ENCODE results near the gene IL17B.
A peak's percentile ranks its signal among the peaks of the same experiment; 100 is the strongest.

The IL17B gene

DNA sequence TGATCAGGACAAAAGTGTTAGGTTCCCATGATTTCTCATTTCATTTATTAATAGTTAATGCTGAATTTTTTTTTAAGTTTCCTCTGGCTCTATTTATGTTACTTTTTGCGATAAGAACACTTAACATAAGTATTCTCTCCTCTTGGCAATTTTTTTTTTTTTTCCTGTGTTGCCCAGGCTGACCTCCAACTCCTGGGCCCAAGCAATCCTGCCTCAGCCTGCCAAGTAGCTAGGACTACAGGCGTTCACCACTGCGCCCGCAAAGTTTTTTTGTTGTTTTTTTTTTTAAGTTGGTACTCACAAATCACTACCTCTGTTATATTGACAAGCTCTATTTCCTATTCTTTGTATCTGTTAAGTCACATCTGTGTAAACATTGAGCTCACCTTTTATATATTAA is 26.9 kb downstream of the IL17B start:
- DNase-seq = no peak

DNA sequence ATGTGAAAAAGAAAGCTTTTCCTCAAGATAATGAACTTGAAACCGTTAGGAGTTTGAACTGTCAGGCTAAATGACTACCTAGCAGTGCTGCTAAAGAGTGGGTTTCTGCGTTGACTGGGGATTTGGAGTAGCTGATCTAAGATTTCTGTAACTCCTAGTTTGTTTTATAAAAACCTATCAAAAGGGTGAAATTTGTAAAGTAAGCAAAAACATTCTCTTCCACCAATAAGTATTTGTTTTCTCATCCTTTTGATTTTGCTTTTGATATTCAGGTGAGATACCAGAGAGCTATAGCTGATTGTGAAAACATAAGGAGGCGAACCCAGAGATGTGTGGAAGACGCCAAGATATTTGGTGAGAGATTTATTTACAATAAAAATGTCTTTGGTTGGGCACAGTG is 29.7 kb downstream of the IL17B start:
- no peak for DNase-seq

DNA sequence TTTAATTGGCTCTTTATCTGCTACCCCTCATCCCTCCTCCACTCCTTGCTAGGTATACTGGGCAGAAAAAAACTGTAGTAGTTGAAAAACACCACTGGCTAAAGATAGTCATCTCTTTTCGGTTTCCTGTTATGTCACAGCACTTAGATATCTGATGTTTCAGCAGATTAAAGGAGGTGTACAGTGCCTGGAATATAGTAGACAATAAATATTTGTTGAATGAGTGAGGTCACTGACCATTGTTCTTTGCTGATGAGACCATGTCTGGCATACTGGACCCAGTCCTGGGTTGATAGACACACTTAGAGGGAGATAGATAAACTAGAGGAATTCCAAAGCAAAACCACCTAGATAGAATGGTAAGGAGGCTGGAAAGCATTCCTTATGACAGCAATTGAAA is 30.6 kb downstream of the IL17B start:
- DNase-seq = peak; percentile 79

DNA sequence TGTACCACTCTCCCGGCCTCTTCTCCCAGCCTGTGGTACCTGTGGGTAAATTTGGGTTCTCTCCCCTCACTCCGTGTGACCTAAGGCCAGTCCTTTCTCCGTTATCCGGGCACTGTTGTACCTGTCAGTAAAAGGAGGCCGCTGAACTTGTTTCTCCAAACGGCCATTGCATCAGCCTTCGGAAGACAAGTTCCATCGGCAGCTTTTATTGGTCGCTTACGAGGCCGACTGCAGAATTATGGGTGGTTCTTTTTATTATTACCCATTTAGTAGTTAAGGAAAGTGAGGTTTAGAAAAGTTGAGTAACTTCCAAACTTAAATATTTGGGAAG is 33.2 kb downstream of the IL17B start:
- DNase-seq = peak; percentile 23

DNA sequence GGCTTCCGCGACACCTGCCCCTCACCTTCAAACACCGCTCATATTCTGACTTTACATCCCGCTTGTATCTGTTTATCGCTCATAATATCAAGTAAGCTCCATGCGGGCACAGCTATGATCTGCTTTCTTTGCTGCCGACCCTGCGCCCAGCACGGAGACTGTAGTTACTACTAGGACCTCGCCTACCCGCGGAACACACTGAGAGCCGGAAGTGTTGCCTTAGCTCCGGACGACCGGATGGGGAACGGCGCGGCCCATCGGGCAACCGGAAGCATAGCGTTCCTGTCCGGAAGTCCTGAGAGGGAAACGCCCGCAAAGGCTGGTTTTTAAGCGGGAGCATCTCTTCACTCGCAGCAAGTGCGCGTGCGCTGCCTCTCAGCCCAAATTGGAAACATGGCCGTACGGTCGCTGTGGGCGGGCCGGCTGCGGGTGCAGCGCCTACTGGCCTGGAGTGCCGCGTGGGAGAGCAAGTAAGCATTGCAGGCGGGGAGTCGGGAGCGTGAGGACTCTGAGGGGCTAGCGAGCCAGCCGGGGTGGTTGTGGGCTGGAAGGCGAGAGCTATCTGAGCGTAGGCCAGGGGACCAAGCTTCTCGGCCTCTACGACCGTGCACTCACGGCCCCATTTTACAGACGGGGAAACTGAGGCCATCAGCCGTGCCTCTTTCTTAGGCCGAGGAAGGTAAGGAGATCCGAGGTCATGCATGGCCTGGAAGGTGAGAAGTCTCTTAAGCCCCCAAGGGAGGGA is 33.8 kb downstream of the IL17B start, which contains the start of gene GRPEL2:
TSS of gene GRPEL2 (plus strand) at position 353 of the 745 bp plus-strand sequence. CDS start at position 394, 41 bp downstream.
- DNase-seq = peak; percentile 91

- no peak for DNase-seq
These were observed 34.9 kb downstream of the IL17B start for GRCh38 chr5:149344151-149344550.

- no peak for DNase-seq
These were observed 37.2 kb downstream of the IL17B start for GRCh38 chr5:149341876-149342275.

- DNase-seq = no peak
These were observed 38.2 kb downstream of the IL17B start for GRCh38 chr5:149340920-149341319.

- no peak for DNase-seq
These were observed 40.7 kb downstream of the IL17B start for GRCh38 chr5:149338364-149338763.

DNA sequence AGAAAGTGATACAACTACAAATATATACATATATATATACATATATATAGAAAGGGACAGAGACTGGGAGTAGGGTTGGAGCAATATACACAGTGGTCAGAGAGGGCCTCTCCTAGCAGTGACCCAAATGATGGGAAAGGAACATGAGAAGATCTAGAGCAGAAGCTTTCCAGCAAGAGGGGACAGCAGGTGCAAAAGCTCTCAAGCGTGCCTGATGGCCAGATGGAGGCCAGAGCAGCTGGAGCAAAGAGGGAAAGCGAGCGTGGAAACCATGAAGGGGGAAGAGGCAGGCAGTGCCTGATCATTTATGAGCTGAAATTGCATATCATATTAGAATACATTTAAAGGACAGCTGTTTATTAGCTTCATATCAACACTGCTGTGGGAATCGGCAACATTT is 41.4 kb downstream of the IL17B start:
- no peak for DNase-seq

GRCh38 chr5:149333711-149334443 is 45.2 kb downstream of the IL17B start:
- no peak for DNase-seq

DNA sequence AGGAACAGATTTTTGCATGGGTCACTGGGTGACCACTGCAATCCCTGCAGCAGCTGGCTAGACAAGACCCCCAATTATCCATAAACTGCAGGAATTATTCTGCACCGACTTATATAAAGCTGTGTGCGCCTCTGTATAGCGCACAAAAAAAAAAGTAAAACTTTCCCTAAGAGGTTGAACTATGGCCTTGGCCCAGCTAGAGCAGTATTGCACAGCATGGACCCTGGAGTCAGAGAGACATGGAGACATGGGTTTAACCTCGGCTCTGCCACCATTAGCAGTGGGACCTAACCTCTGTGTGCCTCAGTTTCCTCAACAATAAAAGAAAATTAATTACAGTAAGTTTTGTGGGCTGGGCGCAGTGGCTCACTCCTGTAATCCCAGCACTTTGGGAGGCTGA is 50.9 kb downstream of the IL17B start:
- DNase-seq = no peak

DNA sequence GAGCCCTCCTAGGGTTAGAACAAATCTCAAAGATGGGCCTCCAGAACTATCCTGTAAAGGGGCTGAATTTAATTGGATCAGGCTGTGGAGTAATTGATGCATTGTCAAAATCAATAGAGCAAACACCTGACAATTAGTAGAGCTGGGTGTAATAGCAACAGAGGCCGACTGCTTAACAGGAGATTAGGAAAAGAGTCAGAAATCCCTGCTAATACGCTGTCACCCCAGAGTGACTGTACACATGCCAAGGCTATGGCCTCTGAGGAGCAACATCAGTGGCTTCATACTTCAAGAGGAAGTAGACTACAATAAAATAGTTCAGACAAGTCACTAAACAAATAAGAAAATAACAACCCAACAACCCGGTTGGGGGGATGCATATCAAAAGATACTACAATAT is 52.5 kb downstream of the IL17B start:
- DNase-seq = no peak

DNA sequence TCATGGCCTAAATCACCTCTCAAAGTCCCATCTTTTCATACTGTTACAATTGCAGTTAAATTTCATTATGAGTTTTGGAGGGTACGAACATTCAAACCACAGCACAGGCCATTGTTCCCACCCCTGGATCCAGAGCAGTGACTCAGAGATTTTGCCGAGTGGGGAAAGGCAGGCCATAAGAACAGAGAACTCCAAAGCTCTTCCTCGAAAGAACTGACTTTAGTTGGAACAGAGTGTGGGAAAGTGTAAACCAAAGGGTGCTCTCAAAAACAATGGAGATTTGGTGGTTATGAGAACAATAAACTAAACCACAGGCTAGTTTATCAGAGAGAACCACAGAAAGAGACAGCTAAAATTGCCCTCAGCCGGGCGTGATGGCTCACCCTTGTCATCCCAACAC is 53.2 kb downstream of the IL17B start:
- DNase-seq = no peak

DNA sequence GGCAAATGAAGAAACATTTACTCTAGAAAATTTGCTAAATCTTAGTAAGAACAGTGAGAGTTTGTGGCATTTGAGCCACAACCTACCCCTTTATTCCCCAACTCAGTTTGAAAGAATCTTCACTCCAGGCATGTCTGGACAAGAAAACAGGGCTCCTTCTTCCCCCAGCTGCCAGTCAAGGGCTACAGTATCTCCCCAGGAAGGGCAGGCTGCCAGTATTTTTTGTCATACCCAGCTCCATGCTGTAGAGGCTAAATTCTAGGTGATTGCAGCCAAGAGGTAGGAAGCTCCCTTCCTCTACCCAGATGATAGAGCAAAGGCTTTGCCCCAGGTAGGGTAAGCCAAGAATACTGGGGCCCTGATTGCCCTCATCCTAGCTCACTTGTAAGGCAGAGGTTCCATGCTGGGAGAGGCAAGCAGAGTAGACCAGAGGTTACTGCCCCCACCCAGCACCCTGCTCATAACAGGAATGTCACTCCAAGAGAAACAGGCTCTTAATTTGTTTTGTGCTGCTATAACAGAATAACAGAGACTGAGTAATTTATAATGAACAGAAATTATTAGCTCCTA is 53.8 kb downstream of the IL17B start:
- no peak for DNase-seq

DNA sequence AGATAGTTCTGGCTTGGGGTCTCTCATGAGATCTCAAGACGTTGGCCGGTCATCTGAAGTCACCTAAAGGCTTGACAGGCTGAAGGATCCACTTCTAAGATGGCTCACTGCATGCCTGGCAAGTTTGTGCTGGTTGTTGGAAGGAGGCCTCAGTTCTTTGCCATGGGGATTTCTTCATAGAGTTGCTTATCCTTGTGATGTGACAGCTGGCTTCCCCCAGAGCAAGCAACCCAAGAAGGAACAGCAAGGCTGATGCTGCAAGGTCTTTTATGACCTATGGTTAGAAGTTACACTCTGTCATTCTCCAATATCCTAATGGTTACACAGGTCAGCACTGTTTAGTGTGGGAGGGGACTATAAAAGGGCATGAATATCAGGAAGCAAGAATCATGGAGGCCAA is 54.5 kb downstream of the IL17B start:
- no peak for DNase-seq

All from CD4-positive, alpha-beta T cell treated with Interleukin-10 for 1 hour (primary cell).